HG03159 (cell line): ENCODE measurements around the gene ODF4.
"Not testable (repeated sequence)": the region's sequence is repeated elsewhere in the genome, so short reads cannot be mapped to it uniquely, and the experiment has no call there.

Experiments used
- ATAC-seq: cut with Tn5 transposase; IDR thresholded peaks from one replicate; pipeline ENCODE4 v1.9.1; 2021; ENCODE audit warnings: mild to moderate bottlenecking, moderate library complexity; ENCODE audit not compliant: unreplicated experiment

ODF4 gene

GRCh38 chr17:8324923-8325322, 14.7 kb upstream of the ODF4 start:
- no peak for ATAC-seq

GRCh38 chr17:8326511-8327302, 12.9 kb upstream of the ODF4 start:
- ATAC-seq: no peak

- ATAC-seq: no peak
Measured at GRCh38 chr17:8327303-8327649, 12.4 kb upstream of the ODF4 start.

GRCh38 chr17:8332128-8332527, 7.5 kb upstream of the ODF4 start:
- ATAC-seq: no peak

- ATAC-seq: no peak
Measured at GRCh38 chr17:8332688-8333087, 7.0 kb upstream of the ODF4 start.

- no peak for ATAC-seq
Measured at GRCh38 chr17:8333281-8333680, 6.4 kb upstream of the ODF4 start.

GRCh38 chr17:8337802-8338752, 1.6 kb upstream of the ODF4 start:
- ATAC-seq: no peak

- no peak for ATAC-seq
Measured at GRCh38 chr17:8338753-8339140, 893 bp upstream of the ODF4 start.

GRCh38 chr17:8341456-8341855, 1.8 kb downstream of the ODF4 start:
- no peak for ATAC-seq

- no peak for ATAC-seq
Measured at GRCh38 chr17:8345052-8345690, 5.5 kb downstream of the ODF4 start.

GRCh38 chr17:8345951-8346665, 6.5 kb downstream of the ODF4 start:
- ATAC-seq: no peak

GRCh38 chr17:8347001-8347400, 7.4 kb downstream of the ODF4 start:
- ATAC-seq: not testable (repeated sequence)

- no peak for ATAC-seq
Measured at GRCh38 chr17:8350339-8350738, 10.7 kb downstream of the ODF4 start.

GRCh38 chr17:8353736-8354135, 14.1 kb downstream of the ODF4 start:
- no peak for ATAC-seq

GRCh38 chr17:8354236-8354635, 14.6 kb downstream of the ODF4 start:
- ATAC-seq: no peak

- ATAC-seq: no peak
Measured at GRCh38 chr17:8357910-8358309, 18.3 kb downstream of the ODF4 start.

- no peak for ATAC-seq
Measured at GRCh38 chr17:8359769-8360168, 20.1 kb downstream of the ODF4 start.

- ATAC-seq: no peak
Measured at GRCh38 chr17:8360260-8360659, 20.6 kb downstream of the ODF4 start.

GRCh38 chr17:8360751-8361150, 21.1 kb downstream of the ODF4 start:
- ATAC-seq: no peak

- ATAC-seq: no peak
Measured at GRCh38 chr17:8362651-8363332, 23.2 kb downstream of the ODF4 start.
